ENCODE measurements around the gene SEMA4D. TPM values are rescaled to one million over a fixed set of nuclear protein-coding genes. Genes with fewer than 3 reads are reported as not detected.

SEMA4D gene
- total RNA-seq, 1 donor from 2014 or later = 55.4 TPM

DNA sequence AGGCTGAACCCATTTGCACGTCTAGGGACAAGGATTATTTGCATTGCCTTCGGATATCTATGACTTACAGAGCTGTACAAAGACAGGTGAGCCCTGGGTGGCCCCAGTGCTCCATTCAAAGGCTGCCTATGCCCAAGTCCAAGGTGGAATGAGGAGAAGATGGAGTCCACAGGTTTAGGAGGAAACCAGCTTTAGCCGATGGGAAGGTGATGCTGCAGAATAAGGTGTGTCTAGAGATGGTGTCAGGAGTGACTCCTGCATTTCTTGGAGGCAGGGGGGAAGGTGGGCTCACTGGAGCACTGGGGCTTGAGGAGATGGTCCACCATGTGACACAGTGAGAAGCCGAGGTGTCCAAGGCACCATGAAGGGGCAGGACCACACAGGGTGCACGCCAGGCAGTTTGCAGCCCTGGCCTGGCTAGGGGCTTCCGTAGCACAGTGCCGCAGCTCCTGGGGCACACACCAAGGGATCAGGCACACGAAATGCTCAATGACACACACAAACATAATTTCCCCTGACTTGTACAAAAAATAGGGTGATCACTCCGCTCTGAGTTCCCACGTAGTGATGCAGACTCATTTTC, 32.1 kb downstream of the SEMA4D start:
- no peak for DNase-seq (ENCODE audit: low read depth)

DNA sequence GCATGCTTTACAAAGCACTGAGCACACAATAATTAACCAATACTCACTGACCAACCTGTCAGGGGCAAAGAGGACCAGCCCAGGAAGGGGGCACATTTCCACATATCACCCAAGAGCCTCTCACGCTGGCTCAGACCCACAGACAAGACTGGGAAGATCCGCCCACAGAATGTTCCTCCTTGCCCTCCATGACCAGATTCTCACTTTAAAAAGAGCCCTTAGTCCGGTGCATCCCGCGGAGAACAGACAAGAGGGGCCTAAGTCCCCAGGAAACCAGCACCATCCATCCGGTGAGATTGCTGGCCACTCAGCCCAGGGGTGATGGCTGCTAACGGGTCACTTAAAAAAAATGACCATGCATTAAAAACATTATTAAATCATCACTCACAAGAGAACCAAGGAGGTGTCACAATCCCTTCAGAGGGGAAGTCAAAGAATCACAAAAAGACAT, 32.9 kb downstream of the SEMA4D start:
- DNase-seq (ENCODE audit: low read depth) = peak; percentile 63

DNA sequence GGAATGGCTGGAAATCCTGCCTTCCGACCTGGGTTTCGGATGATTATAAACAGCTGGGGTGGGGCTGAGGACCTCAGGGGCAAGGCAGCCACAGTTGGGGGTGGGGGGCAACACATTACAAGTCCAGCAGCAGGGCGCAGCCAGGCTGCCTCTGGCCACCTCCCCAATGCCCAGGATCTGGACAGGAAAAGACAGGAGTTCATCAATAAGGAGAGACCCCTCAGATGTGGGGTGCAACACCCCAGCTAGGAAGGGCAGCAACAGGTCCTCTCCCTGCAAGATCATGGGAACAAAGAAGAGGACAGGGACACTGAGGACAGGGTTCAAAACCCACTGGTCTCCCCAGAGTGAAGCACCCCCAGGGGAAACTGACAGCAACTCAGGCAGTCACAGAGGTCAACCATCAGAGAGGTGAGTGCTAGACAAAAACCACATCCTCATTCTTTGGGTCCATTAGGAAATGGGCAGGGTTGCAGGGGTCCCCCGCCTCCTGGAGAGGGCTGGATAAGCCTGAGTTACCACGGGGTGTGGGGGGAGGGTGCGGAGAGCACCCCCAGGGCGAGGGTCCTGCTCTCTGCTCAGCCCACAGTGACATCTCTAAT, 33.5 kb downstream of the SEMA4D start:
- DNase-seq (ENCODE audit: low read depth) = peak; percentile 38

DNA sequence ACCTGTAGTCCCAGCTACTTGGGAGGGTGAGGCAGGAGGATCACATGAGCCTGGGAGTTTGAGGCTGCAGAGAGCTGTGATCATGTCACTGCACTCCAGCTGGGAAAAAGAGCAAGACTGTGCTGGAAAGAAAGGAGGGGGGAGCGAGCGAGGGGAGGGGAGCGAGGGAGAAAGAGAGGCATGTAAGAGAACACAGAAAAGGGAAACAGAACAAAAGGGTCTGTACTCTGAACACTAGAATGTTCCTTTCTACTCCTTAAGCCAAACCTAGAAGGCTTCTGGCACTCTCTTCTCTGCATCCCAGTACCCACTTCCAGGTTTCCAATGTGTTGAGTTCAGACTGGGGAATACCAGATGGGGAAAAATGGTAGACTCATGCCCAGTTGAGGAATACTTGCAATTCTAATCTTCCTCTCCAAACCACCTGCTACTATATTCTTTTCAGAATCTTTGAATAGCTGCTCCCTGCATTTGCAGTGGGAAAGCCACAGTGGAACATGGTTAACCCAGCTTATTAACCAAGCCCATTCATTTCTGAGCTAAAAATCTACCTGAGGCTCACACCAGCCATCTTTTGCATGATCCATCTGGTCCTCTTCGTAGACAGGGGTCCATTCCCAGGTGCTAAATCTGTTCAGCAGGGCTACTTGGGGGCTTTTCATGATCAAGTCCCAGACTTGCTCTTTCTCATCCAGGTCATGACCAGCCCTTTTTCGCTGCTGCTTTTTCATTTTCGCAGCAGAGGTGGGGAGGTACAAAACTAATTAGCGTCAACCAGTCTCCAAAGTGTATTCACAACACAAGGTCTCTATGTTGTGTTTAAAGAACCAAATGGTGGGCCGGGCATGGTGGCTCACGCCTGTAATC, 34.9 kb downstream of the SEMA4D start:
- no peak for DNase-seq (ENCODE audit: low read depth)

DNA sequence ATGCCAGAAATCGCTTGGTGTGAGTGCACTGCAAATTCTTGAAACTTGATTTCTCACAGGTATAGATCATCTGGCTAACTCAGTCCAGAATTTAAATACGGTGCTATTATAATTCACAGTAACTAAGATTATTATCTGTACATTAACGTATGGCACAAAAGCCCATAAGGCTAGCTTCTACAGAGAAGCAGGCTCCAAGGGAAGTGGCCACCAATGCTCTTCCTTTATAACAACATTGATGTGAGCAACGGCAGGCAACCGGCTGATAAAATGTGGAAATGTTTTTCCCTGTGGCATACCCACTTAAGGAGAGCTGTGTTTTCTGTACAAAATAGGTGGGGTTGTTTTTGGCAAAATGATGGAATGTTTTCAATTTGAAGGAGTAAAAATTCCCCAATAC, 35.7 kb downstream of the SEMA4D start:
- no peak for DNase-seq (ENCODE audit: low read depth)

DNA sequence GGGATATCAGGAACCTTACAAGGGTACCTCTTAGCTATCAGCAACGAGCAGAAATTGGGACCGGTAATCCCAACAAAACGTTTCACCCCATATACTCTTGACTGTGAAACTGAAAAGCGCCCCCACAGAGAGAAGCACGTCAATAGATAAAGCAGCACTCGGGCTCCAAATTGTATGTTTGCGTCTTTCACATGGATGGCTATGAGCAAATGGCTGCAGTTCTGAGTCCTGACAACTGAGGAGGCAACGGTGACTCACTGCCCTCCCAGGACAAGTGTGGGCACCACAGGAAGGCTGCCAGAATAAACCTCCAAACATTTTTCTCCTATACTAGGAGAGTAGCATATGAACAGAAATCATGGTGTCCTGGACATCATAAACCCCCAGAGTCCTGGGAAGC, 36.6 kb downstream of the SEMA4D start:
- peak; percentile 73 for DNase-seq (ENCODE audit: low read depth)

DNA sequence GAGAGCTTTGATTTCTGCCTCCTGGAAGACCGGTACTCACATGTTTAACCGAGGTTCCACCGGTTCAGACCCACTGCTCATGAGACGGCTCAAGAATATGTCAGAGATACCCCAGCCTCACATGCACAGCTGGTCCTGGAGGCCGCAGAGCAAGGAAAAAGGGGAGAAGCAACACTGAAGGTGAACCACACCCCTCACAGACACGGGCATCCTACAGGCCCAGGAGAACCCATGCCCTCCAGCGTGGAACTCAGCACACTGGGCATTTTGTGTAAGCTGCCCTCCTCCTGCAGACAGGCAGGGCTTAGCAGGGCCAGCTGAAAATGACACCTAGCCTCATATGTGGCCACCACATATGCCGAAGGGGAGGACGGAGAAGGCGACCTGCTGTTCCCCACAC, 37.4 kb downstream of the SEMA4D start:
- DNase-seq (ENCODE audit: low read depth) = no peak

DNA sequence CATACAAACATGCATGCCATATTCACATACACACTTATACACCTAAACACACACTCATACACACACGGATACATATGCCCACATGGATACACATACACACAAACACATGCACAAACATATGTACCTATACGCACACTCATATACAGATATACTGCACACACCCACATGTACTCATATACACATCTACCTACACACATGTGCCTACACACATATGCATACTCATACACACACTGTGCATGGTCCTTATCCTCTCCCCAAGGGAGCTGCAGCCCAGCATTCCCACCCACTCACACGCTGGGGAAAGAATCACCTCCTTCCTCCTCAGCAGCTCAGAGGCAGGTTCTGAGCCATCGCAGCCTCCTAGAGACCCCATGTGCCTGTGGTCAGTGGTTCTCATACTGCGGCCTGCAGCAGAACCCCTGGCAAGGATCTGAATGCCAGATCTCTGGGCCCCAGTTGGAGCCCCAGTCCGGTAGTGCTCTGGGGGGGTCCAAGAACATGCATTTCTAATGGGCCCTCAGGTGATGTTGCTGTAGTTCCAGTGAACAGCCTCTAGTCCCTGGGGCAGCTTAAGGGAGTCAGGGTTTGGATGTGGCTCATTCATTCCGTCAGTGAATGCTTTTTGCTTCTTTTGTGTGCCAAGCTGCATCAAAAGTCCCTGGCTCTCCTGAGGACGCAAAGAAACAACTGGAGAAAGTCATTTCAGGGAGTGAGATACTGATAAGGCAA, 39.0 kb downstream of the SEMA4D start:
- DNase-seq (ENCODE audit: low read depth) = no peak

DNA sequence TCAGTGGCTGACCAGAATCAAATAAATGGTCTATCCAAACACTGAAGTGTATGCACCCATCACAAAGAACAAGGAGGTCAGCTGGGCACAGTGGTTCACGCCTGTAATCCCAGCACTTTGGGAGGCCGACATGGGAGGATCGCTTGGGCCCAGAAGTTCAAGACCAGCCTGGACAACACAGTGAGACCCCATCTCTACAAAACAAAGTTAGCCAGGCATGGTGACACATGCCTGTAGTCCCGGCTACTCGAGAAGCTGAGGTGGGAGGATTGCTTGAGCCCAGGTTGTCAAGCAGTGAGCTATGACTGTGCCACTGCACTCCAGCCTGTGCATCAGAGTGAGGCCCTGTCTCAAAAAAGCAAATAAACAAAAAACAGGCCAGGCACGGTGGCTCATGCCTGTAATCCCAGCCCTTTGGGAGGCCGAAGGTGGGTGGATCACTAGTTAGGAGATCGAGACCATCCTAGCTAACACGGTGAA, 40.5 kb downstream of the SEMA4D start:
- DNase-seq (ENCODE audit: low read depth) = no peak

DNA sequence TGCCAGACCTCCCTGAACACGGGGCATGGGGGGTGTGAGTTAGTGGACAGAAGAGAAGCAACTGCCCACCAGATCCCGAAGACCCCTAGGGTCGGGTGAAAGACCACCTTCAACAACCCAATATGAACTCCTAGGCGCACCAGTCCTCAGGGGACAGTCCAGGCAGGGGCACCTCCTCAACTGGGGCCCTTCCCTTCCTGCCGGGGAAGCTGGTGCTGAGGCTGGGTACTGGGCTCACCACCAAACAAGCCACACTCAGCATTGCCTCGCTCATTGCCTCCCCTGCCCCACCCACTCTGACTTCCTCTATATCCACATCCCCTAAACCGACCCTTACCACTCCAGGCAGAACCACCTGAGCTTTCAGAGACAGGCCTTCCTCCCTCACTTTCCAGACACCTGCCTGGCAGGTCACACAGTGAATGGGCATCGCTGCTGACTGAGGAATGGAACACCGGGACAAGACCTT, 42.5 kb downstream of the SEMA4D start:
- no peak for DNase-seq (ENCODE audit: low read depth)

DNA sequence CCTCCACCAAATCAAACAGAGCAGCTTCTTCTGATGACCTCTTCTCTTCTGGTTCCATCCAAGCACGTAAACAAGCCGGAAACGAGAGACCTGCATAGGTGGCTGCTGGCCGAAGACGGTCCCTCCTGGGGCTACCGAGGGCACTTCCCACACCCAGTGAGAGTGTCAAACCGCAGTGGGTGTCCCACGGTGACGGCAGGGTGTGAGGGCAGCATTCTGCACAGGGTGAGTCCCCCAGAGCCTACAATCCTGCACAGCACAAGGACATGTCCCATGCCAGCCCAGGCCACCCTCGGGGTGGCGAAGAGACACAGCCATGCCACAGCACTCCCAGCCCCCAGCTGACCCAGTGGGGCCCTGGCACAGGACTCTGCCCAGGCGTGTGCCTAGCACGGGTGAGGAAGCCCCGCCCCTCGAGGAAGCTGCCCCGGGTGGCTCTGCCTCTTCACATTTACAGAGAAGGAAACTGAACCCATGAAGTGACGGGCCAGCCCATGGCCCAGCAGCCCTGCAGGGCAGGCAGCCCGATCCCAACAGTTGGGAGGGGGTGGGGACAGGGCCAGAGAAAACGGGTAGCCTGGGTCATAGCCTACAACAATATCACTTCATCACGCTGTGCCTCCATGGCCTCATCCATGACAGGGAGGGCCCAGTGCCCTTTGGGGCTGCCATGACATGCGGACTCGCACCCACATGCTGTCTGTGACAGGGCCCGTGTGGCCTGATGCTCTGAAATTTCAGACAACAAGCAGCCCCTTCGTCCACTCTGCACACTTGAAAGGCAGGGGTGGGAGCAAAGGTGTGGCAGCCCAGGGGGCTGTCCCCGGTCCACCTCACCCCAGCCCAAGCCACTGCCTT, 43.2 kb downstream of the SEMA4D start:
- no peak for DNase-seq (ENCODE audit: low read depth)

DNA sequence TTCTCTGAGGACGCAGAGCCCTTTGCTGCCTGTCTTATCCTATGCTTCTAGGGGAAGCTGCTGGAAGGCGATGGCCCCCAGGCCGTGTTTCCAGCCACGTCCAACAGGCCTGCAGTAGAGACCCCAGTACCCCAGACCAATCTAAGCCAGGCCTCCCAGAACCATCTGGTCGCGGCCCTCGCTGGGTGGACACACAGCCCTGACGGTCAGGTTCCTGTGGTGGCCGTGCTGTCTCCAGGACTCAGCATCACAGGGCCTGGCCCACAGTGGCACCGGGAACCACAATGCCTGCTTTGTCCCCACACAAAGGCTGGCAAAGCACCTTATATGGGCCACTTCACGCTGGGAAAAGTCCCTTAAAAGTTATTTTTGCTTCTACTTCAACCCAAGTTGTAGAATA, 44.5 kb downstream of the SEMA4D start:
- DNase-seq (ENCODE audit: low read depth) = no peak

DNA sequence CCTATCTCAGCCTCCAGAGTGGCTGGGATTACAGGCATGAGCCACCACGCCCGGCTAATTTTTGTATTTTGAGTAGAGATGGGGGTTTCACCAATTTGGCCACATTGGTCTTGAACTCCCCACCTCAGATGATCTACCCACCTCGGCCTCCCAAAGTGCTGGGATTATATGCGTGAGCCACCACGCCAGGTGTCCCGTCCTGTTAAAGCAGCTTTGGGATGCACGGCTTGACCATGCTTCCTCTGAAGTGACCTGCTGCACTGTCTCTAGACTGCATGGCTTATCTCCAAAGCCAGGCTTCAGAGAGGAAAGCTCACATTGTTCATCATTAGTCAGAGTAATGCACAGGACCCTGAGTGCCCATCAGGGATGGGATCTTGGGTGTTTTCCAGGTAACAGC, 45.4 kb downstream of the SEMA4D start:
- no peak for DNase-seq (ENCODE audit: low read depth)

DNA sequence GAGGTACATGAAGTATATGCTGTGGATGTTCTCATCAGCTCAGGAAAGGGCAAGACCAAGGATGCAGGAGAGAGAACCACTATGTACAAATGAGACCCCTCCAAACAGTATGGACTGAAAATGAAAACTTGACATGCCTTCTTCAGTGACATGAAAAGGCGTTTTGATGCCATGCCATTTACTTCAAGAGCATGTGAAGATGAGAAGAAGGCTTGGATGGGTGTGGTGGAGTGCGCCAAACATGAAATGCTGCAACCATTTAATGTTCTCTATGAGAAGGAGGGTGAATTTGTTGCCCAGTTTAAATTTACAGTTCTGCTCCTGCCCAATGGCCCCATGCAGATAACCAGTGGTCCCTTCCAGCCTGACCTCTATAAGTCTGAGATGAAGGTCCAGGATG, 47.7 kb downstream of the SEMA4D start:
- no peak for DNase-seq (ENCODE audit: low read depth)

DNA sequence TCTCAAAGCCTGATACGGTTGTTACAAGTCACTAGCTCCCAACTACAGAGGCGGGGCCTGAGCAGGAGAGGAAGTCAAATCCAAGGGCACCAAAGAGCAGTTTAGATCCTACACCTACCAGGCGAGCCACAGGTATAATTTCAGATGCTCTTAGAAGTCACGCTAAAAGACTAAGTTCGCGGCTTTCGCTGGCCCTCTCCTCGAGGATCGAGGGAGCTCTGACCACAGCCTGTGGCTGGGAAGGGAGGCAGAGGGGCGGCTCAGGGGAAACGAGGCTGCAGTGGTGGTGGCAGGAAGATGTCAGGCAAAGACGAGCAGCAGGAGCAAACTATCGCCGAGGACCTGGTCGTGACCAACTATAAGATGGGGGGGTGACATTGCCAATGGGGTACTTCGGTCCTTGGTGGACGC, 48.6 kb downstream of the SEMA4D start:
- DNase-seq (ENCODE audit: low read depth) = no peak

DNA sequence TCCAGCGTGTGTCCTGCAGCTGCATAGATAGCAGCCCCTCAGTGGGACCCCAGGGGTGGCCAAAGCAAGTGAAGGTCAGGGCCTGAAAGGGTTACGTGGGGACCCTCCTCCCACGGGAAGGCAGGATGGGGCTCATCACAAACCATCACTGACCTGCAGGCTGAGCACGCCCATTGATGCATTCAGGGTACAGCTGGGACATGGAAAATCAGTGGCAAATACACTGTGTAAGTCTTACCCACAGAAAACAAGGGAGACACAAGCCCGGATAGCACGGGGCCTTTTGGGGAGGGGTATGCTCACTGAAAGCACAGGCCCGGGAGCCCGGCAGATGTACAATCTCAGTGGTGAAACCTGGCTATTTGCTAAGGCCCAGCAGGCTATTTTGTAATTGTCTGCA, 49.1 kb downstream of the SEMA4D start:
- no peak for DNase-seq (ENCODE audit: low read depth)

DNA sequence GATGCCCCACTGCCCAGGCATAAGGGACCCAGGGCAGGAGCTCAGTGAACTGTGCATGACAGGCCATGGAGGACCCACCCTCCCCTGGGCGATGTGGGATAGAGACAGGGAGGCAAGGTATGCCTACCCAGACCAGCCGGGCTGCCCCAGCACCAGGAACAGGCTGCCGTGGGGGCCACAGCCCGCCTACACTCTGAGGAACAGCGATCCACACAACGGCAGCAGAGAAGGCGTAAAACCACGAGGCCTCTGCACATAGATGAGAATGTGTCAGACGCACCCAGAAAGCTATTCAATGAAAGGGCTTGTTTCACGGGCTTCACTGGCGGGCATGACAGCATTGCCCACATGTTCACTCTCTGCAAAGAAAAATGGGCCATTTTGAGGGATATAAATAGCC, 49.5 kb downstream of the SEMA4D start:
- no peak for DNase-seq (ENCODE audit: low read depth)

DNA sequence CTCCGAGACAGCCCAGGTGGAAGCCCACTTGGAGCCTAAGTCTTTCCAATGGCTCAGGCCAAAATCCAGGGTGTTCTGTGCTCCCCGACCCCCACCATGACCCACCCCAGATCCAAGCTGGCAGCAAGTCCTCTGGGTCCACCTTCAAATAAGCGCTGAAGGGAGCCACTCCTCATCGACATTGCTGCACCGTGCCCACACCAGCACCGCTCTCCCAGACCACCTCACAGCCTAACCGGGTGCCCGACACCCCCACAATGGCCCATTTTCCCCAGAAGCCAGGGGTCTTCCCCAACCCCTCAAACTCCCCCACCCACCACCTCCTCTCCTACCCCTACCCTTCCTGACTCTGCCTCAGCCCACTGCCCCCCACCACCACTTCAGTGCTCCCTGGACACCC, 50.5 kb downstream of the SEMA4D start:
- no peak for DNase-seq (ENCODE audit: low read depth)

DNA sequence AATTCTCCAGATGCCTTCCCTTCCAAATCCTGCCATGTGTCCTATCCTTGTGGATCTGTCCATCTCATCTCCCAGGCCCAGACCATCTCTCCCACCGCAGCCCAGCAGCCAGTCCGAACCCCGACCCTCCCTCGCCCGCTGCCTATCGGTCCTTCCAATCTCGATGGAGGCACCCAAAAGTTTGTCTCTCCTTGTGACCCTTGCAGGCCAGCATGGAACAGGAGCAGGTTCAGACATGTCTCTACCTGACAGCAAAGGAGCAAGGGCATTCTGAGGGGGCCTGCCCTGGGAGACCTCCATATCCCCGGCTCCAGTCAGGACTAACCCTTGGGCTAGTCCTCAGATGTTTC, 51.0 kb downstream of the SEMA4D start:
- no peak for DNase-seq (ENCODE audit: low read depth)

DNA sequence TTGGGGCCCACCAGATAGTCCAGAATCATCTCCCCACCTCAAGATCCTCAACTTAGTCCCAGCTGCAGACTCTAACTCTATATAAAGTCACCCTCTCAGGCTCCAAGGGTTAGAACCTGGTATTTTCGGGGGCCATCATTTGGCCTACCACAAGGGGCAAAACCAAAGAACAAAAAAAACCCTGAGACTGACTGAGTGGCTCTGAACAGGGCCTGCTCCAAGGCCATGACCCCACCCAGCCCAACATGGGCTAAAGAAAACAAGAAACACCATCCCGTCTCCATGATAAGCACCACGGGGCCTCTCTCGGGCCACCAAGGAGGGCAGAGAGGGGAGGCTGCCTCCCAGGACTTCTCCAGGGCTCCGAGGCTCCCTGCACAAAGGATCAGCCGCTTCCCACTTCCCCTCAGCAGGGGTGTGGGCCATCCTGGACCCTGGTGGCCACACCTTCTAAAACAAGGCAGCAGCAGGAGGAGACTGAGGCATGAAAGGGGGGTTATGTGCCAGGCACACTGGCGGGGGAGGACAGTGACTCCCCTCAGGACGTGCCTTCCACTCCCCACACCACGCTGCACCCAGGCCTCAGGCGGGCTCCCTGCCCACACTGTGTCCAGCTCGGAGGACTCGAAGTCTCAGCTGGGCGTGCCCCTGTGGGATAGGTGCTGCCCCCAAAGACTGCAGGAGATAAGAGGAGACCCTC, 51.5 kb downstream of the SEMA4D start:
- no peak for DNase-seq (ENCODE audit: low read depth)

DNA sequence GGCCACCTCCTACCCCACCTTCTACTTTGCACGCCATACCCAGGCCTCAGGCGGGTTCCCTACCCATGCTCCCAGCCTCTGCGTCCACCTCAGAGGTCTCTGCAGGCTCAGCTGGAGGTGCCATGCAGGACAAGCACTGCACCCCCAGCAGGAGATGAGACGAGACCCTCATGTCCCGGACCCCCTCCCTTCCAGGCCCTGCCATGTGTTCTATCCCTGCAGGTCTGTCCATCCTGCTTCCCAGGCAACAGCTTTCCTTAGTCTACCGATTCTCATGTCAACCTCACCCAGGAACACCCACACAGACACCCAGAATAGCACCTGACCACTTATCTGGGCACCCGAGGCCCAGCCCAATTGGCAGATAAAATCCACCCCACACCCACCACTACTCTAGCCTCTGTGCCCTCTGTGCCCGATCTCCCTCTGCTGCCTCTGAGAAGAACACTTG, 52.1 kb downstream of the SEMA4D start:
- no peak for DNase-seq (ENCODE audit: low read depth)

Data from renal cortical epithelial cell (primary cell).